IMR-90 (cell line): ENCODE results near the gene SLC15A1. TPM values are rescaled to one million over a fixed set of nuclear protein-coding genes. Genes with fewer than 3 reads are reported as not detected.

Experiments
- ATAC-seq: fragments of 200-7000 bp; cut with Tn5 transposase; 2 replicates; pipeline ENCODE4 v1.9.1; 2020; ENCODE audit warnings: low read depth, mild to moderate bottlenecking, moderate library complexity
- BruUV-seq: library from RNA; stranded (reverse); fragments of 400-500 nt; replicated peaks from 2 replicates; lab custom pipeline; 2021; lab: Mats Ljungman, UMichigan
- CTCF ChIA-PET: fragments of 300-600 bp; formaldehyde crosslinking; extraction: SDS; loops from one replicate; lab custom pipeline; 2021; ENCODE audit warnings: antibody characterized with exemption; lab: Yijun Ruan, JAX
- POLR2A ChIA-PET: fragments of 300-600 bp; sonication (Branson Sonifier 250); formaldehyde crosslinking; loops from one replicate; lab custom pipeline; 2022; ENCODE audit warnings: antibody characterized with exemption; ENCODE audit not compliant: unreplicated experiment; lab: Charles Lee
- DNase-seq: peaks from one replicate; pipeline ENCODE4 v3.0.0; 2013
- H2AFZ ChIP-seq: replicated peaks from 2 replicates; pipeline ENCODE3; 2013; ENCODE audit warnings: low read length, mild to moderate bottlenecking; ENCODE audit not compliant: poor library complexity
- H2AK5ac ChIP-seq: 2 replicates; pipeline ENCODE4 v1.6.1; 2013; ENCODE audit warnings: low read depth, low read length, inconsistent platforms
- H2AK9ac ChIP-seq: replicated peaks from 2 replicates; pipeline ENCODE3; 2013; ENCODE audit warnings: mild to moderate bottlenecking, low read depth, low read length, moderate library complexity; ENCODE audit not compliant: poor library complexity
- H2BK120ac ChIP-seq: 2 replicates; pipeline ENCODE4 v1.6.1; 2013; ENCODE audit warnings: low read depth, low read length, inconsistent platforms
- H2BK15ac ChIP-seq: 3 replicates; pipeline ENCODE4 v1.6.1; 2013; ENCODE audit warnings: low read depth, low read length, inconsistent platforms
- H2BK20ac ChIP-seq: 2 replicates; pipeline ENCODE4 v1.6.1; 2013; ENCODE audit warnings: low read depth, mild to moderate bottlenecking, inconsistent platforms, low read length, moderate library complexity
- H2BK5ac ChIP-seq: 2 replicates; pipeline ENCODE4 v1.6.1; 2013; ENCODE audit warnings: mild to moderate bottlenecking, low read depth, low read length, inconsistent platforms; ENCODE audit not compliant: poor library complexity, severe bottlenecking
- H3K14ac ChIP-seq: replicated peaks from 2 replicates; pipeline ENCODE4 v1.6.1; 2013; ENCODE audit warnings: low read depth, low read length, inconsistent platforms
- H3K18ac ChIP-seq: 2 replicates; pipeline ENCODE4 v1.6.1; 2013; ENCODE audit warnings: low read depth, low read length, control low read depth
- H3K23ac ChIP-seq: 2 replicates; pipeline ENCODE4 v1.6.1; 2013; ENCODE audit warnings: low read depth, low read length, inconsistent platforms
- H3K27ac ChIP-seq: 2 replicates; pipeline ENCODE4 v1.5.1; 2013; ENCODE audit warnings: mild to moderate bottlenecking, control low read depth, low read length; ENCODE audit not compliant: insufficient read depth
- H3K27me3 ChIP-seq: 2 replicates; pipeline ENCODE4 v1.6.1; 2013; ENCODE audit warnings: low read length; ENCODE audit not compliant: control insufficient read depth, insufficient read depth
- H3K36me3 ChIP-seq: 2 replicates; pipeline ENCODE4 v1.6.1; 2013; ENCODE audit warnings: low read length, mixed read lengths; ENCODE audit not compliant: control insufficient read depth, insufficient read depth
- H3K4ac ChIP-seq: 2 replicates; pipeline ENCODE4 v1.6.1; 2013; ENCODE audit warnings: low read depth, low read length, inconsistent platforms
- H3K4me1 ChIP-seq: 2 replicates; pipeline ENCODE4 v1.6.1; 2013; ENCODE audit warnings: low read length, mixed read lengths; ENCODE audit not compliant: control insufficient read depth, insufficient read depth
- H3K4me2 ChIP-seq: 2 replicates; pipeline ENCODE4 v1.6.1; 2013; ENCODE audit warnings: low read depth, mild to moderate bottlenecking, control low read depth, low read length, moderate library complexity
- H3K4me3 ChIP-seq: 2 replicates; pipeline ENCODE4 v1.5.1; 2013; ENCODE audit warnings: low read depth, mild to moderate bottlenecking, control low read depth, low read length, moderate library complexity; ENCODE audit not compliant: insufficient read depth
- H3K56ac ChIP-seq: 2 replicates; pipeline ENCODE4 v1.6.1; 2013; ENCODE audit warnings: low read length, inconsistent platforms; ENCODE audit not compliant: insufficient read depth; ENCODE audit errors: extremely low read depth
- H3K79me1 ChIP-seq, 2 experiments: 2 replicates each; pipeline ENCODE4 v1.6.1; 2013; ENCODE audit warnings: low read length in 2 of 2, inconsistent platforms in 1 of 2, low read depth in 1 of 2
- H3K9ac ChIP-seq: 2 replicates; pipeline ENCODE4 v1.6.1; 2013; ENCODE audit warnings: low read depth, low read length, control low read depth
- H3K9me1 ChIP-seq: 2 replicates; pipeline ENCODE4 v1.6.1; 2013; ENCODE audit warnings: low read length, inconsistent platforms; ENCODE audit not compliant: insufficient read depth
- H3K9me3 ChIP-seq: 2 replicates; pipeline ENCODE4 v1.6.1; 2013; ENCODE audit warnings: low read length; ENCODE audit not compliant: control insufficient read depth, insufficient read depth
- H4K20me1 ChIP-seq: 2 replicates; pipeline ENCODE4 v1.6.1; 2013; ENCODE audit warnings: low read length, inconsistent platforms; ENCODE audit not compliant: insufficient read depth
- H4K5ac ChIP-seq: 2 replicates; pipeline ENCODE4 v1.6.1; 2013; ENCODE audit warnings: mild to moderate bottlenecking, low read depth, low read length, control low read depth
- H4K8ac ChIP-seq, 2 experiments: 2 replicates each; pipeline ENCODE4 v1.6.1; 2013; ENCODE audit warnings: low read depth in 2 of 2, low read length in 2 of 2, control low read depth in 1 of 2, inconsistent platforms in 1 of 2
- H4K91ac ChIP-seq: 2 replicates; pipeline ENCODE4 v1.6.1; 2013; ENCODE audit warnings: low read depth, low read length, inconsistent platforms; ENCODE audit not compliant: insufficient read depth
- CEBPB ChIP-seq: IDR thresholded peaks from 2 replicates; pipeline ENCODE4 v1.6.1; 2012; ENCODE audit warnings: low read depth, low read length, improper control_type of control experiment
- ELK1 ChIP-seq: fragments of 150-350 bp; IDR thresholded peaks from 2 replicates; pipeline ENCODE4 v1.6.1; 2016; ENCODE audit warnings: low read depth, mild to moderate bottlenecking, low read length, moderate library complexity, borderline replicate concordance
- FOS ChIP-seq: fragments of 150-350 bp; IDR thresholded peaks from 2 replicates; pipeline ENCODE4 v1.6.1; 2016; ENCODE audit warnings: low read depth, low read length
- WGBS, 2 experiments: methylation state at CpG; one replicate each; pipeline versions ENCODE4 v1.1.5 to v1.1.7; 2013; ENCODE audit warnings: missing lambda C conversion rate in 2 of 2; ENCODE audit not compliant: insufficient read length in 1 of 2; ENCODE audit errors: extremely low coverage in 2 of 2; 5-methylcytosine and 5-hydroxymethylcytosine counted together
- dilution Hi-C: fragments of 300-500 bp; cut with HindIII; formaldehyde crosslinking; loops from one replicate; pipeline ENCODE4 v1.14.3; 2018; ENCODE audit warnings: low sequenced_read_pairs; ENCODE audit not compliant: unreplicated experiment
- in situ Hi-C: fragments of 300-500 bp; cut with MboI; formaldehyde crosslinking; loops from 3 replicates; pipeline ENCODE4 v1.14.3; 2019; ENCODE audit warnings: low sequenced_read_pairs, inconsistent platforms, mixed read lengths
- intact Hi-C: fragments of 100-400 bp; cut with micrococcal nuclease; formaldehyde crosslinking; loops from 2 replicates; pipeline ENCODE4 v1.10.0; 2022
- polyA plus RNA-seq, 3 experiments: library from polyadenylated mRNA; depleted of rRNA; stranded (reverse); fragments of >200 nt; gene quantifications; 2 replicates each; pipeline ENCODE4 v1.2.3, GENCODE V29; 2012; ENCODE audit warnings: low replicate concordance in 1 of 3
- total RNA-seq: library from RNA; depleted of rRNA; stranded (reverse); fragments of >200 nt; gene quantifications from 2 replicates; pipeline ENCODE4 v1.2.3, GENCODE V29; 2012

The SLC15A1 gene
- total and polyA plus RNA-seq, 2 of the 4 experiments (the other 2 are of a cell fraction), result not detected

DNA sequence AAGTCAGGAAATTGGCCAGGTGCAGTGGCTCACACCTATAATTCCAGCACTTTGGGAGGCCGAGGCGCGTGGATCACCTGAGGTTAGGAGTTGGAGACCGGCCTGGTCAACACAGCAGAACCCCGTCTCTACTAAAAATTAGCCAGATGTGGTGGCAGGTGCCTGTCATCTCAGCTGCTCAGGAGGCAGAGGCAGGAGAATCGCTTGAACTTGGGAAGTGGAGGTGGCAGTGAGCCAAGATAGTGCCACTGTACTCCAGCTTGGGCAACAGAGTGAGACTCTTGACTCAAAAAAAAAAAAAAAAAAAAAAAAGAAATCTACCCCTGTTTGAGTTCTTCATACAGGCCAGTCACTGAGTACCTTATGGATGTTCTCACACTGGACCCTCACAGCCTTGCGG is 42.0 kb downstream of the SLC15A1 start:
- H3K36me3 ChIP-seq, result no peaks in the 10 kb centered on the region
- no peak overlapping the region for H3K4ac ChIP-seq
- no peak overlapping the region for H4K91ac ChIP-seq
- no peak overlapping the region for H2AK5ac ChIP-seq
- no peak overlapping the region for H2BK120ac ChIP-seq
- H3K14ac ChIP-seq, result no peak overlapping the region
- no peak overlapping the region for H2BK5ac ChIP-seq
- H3K56ac ChIP-seq, result no peak overlapping the region
- H3K9ac ChIP-seq, result no peak overlapping the region
- dilution Hi-C loops (no loop called here), in situ Hi-C loops (no loop called here), intact Hi-C loops (no loop called here)
- DNase-seq (no peak), ATAC-seq (no peak)
- H4K8ac ChIP-seq, result no peak overlapping the region
- no peak overlapping the region for H2AFZ ChIP-seq
- ChIA-PET POLR2A (no interaction called here), CTCF (interaction anchor here (0.6 kb wide), 1 partner anchor 481 kb away, joined by 3 read pairs; no protein-coding TSS in a partner anchor)
- peaks cover 26% of the 10 kb centered on the region for H3K27me3 ChIP-seq
- no peak overlapping the region for H3K27ac ChIP-seq
- no peaks in the 10 kb centered on the region for H3K9me1 ChIP-seq
- H2BK20ac ChIP-seq, result no peak overlapping the region
- H3K9me3 ChIP-seq, result no peaks in the 10 kb centered on the region
- no peak overlapping the region for H4K5ac ChIP-seq
- no TSS peak for BruUV-seq
- H3K4me3 ChIP-seq, result no peak overlapping the region
- TF ChIP-seq ELK1, result no peak
- no peak for TF ChIP-seq FOS
- TF ChIP-seq CEBPB, result no peak
- H3K18ac ChIP-seq, result no peak overlapping the region
- H3K4me1 ChIP-seq, result no peaks in the 10 kb centered on the region
- 85% methylated on average over 4 of the region's 7 CpGs; no CpG with 5 or more reads in 1 of the 2 experiments for WGBS, 2 experiments
- no peak overlapping the region for H2AK9ac ChIP-seq
- no peaks in the 10 kb centered on the region for H3K79me1 ChIP-seq
- no peak overlapping the region for H2BK15ac ChIP-seq
- no peak overlapping the region for H3K4me2 ChIP-seq
- H3K23ac ChIP-seq, result no peak overlapping the region
- no peaks in the 10 kb centered on the region for H4K20me1 ChIP-seq
